A549 (cell line): Measurements from ENCODE around the gene PM20D2.

Experiments
- CHD4 ChIP-seq: fragments of 200-600 bp; sonication (generic); IDR thresholded peaks from 2 replicates; pipeline ENCODE4 v1.6.1; 2016; ENCODE audit warnings: antibody characterized with exemption, mild to moderate bottlenecking, borderline replicate concordance
- HOXB13 ChIP-seq: fragments of 250-450 bp; sonication (Bioruptor Pico); IDR thresholded peaks from 2 replicates; pipeline ENCODE4 v1.5.0; 2020; ENCODE audit warnings: low read depth, mild to moderate bottlenecking, moderate library complexity
- POLR2A ChIP-seq: IDR thresholded peaks from 2 replicates; pipeline ENCODE4 v1.6.1; 2012; ENCODE audit warnings: mild to moderate bottlenecking, low read length
- SREBF2 ChIP-seq: fragments of 450-650 bp; IDR thresholded peaks from 2 replicates; pipeline ENCODE4 v1.6.1; 2014; ENCODE audit warnings: mild to moderate bottlenecking, moderate library complexity
- TF ChIP-seq, protein P1 (sequence below): fragments of >200 bp; sonication (Bioruptor Twin); formaldehyde crosslinking; IDR thresholded peaks from 3 replicates; pipeline ENCODE4 v1.5.1; 2016

- TF ChIP-seq, protein P1, sequence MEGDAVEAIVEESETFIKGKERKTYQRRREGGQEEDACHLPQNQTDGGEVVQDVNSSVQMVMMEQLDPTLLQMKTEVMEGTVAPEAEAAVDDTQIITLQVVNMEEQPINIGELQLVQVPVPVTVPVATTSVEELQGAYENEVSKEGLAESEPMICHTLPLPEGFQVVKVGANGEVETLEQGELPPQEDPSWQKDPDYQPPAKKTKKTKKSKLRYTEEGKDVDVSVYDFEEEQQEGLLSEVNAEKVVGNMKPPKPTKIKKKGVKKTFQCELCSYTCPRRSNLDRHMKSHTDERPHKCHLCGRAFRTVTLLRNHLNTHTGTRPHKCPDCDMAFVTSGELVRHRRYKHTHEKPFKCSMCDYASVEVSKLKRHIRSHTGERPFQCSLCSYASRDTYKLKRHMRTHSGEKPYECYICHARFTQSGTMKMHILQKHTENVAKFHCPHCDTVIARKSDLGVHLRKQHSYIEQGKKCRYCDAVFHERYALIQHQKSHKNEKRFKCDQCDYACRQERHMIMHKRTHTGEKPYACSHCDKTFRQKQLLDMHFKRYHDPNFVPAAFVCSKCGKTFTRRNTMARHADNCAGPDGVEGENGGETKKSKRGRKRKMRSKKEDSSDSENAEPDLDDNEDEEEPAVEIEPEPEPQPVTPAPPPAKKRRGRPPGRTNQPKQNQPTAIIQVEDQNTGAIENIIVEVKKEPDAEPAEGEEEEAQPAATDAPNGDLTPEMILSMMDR = no peak
- no peak for TF ChIP-seq HOXB13 (CRISPR knock-in tag)
- no peak for TF ChIP-seq SREBF2
- no peak for TF ChIP-seq POLR2A
- TF ChIP-seq CHD4 = no peak
Observed at GRCh38 chr6:89117211-89118108, 28.4 kb upstream of the PM20D2 start, which contains the start of gene SRSF12.
